GM21390 (cell line): ENCODE measurements around the gene SDS.

Experiments
- ATAC-seq: cut with Tn5 transposase; IDR thresholded peaks from one replicate; pipeline ENCODE4 v1.9.1; 2021; ENCODE audit not compliant: unreplicated experiment

Gene SDS

GRCh38 chr12:113400362-113400761 is 3.3 kb downstream of the SDS start:
- ATAC-seq, result no peak

- no peak for ATAC-seq
These were observed 4.2 kb downstream of the SDS start for GRCh38 chr12:113399490-113399889.

- ATAC-seq, result no peak
These were observed 5.1 kb downstream of the SDS start for GRCh38 chr12:113398346-113399290.

GRCh38 chr12:113397497-113398197 is 6.0 kb downstream of the SDS start:
- ATAC-seq, result no peak

GRCh38 chr12:113396828-113397496 is 6.7 kb downstream of the SDS start:
- ATAC-seq, result no peak

GRCh38 chr12:113396200-113396599 is 7.5 kb downstream of the SDS start:
- ATAC-seq, result no peak

GRCh38 chr12:113395119-113395518 is 8.6 kb downstream of the SDS start:
- ATAC-seq, result no peak

GRCh38 chr12:113393749-113394148 is 9.9 kb downstream of the SDS start:
- no peak for ATAC-seq

- ATAC-seq, result no peak
These were observed 10.6 kb downstream of the SDS start for GRCh38 chr12:113392988-113393579.

GRCh38 chr12:113392520-113392919 is 11.2 kb downstream of the SDS start:
- ATAC-seq, result no peak

- no peak for ATAC-seq
These were observed 11.9 kb downstream of the SDS start for GRCh38 chr12:113391650-113392337.

- ATAC-seq, result no peak
These were observed 12.5 kb downstream of the SDS start for GRCh38 chr12:113391145-113391544.

GRCh38 chr12:113390064-113391043 is 13.3 kb downstream of the SDS start:
- ATAC-seq, result no peak

- no peak for ATAC-seq
These were observed 15.3 kb downstream of the SDS start for GRCh38 chr12:113388351-113388750.

GRCh38 chr12:113387631-113388030 is 16.1 kb downstream of the SDS start:
- ATAC-seq, result no peak

GRCh38 chr12:113386866-113387566 is 16.7 kb downstream of the SDS start:
- ATAC-seq, result no peak

GRCh38 chr12:113385282-113385882 is 18.3 kb downstream of the SDS start:
- ATAC-seq, result no peak

GRCh38 chr12:113384778-113385177 is 18.9 kb downstream of the SDS start:
- ATAC-seq, result no peak
